SU-DHL-6 (cell line): ENCODE data around the gene WIZ.

Experiments used
- EZH2phosphoT487 ChIP-seq: fragments of 200-600 bp; sonication (generic), shearing (Covaris generic); conservative IDR thresholded peaks from 2 replicates; pipeline ENCODE4 v1.6.1; 2018; ENCODE audit warnings: mild to moderate bottlenecking, antibody characterized with exemption, low read length, moderate library complexity, mixed read lengths
- TF ChIP-seq, protein P1 (sequence below): fragments of 200-600 bp; sonication (generic); IDR thresholded peaks from one replicate; pipeline ENCODE4 v1.5.1; 2017; ENCODE audit warnings: antibody characterized with exemption, mild to moderate bottlenecking, low read length, moderate library complexity; ENCODE audit not compliant: insufficient read depth, poor library complexity, severe bottlenecking

DNA sequence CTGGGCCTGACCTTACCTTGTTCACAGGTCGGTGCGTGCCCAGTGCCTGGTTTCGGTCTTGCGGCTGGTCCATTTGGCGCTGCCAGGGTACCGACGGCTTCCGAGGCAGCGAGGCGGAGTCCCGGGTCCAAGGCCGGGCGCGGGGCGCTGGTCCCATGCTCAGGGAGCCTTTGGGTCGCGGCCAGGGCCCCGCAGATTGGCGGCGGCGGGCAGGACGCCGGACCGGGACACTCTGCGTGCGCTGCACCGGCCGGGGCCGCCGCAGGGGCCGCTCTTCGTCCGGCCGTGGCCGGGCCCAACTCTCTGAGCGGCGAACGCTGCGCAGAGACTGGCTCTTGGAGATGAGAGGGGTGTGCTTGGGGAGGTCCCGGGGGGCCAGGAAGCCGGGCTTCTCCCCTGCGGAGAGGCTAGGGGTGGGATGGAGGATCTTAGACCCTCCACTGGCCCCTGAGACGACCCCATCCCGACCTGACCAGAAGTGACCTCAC, 3.4 kb upstream of the WIZ start:
- TF ChIP-seq, protein P1, sequence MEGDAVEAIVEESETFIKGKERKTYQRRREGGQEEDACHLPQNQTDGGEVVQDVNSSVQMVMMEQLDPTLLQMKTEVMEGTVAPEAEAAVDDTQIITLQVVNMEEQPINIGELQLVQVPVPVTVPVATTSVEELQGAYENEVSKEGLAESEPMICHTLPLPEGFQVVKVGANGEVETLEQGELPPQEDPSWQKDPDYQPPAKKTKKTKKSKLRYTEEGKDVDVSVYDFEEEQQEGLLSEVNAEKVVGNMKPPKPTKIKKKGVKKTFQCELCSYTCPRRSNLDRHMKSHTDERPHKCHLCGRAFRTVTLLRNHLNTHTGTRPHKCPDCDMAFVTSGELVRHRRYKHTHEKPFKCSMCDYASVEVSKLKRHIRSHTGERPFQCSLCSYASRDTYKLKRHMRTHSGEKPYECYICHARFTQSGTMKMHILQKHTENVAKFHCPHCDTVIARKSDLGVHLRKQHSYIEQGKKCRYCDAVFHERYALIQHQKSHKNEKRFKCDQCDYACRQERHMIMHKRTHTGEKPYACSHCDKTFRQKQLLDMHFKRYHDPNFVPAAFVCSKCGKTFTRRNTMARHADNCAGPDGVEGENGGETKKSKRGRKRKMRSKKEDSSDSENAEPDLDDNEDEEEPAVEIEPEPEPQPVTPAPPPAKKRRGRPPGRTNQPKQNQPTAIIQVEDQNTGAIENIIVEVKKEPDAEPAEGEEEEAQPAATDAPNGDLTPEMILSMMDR, result no peak
- no peak for TF ChIP-seq EZH2phosphoT487
